GM21381 (cell line): ENCODE data around the gene RHEBL1.

Experiments used
- ATAC-seq: cut with Tn5 transposase; IDR thresholded peaks from one replicate; pipeline ENCODE4 v1.9.1; 2021; ENCODE audit warnings: mild to moderate bottlenecking, moderate library complexity; ENCODE audit not compliant: unreplicated experiment

RHEBL1 gene

GRCh38 chr12:49038291-49038955 lies 31.4 kb downstream of the RHEBL1 start:
- ATAC-seq: no peak

GRCh38 chr12:49037947-49038237 lies 31.9 kb downstream of the RHEBL1 start:
- no peak for ATAC-seq

GRCh38 chr12:49037111-49037946 lies 32.5 kb downstream of the RHEBL1 start:
- ATAC-seq: no peak

GRCh38 chr12:49036029-49036428 lies 33.8 kb downstream of the RHEBL1 start:
- no peak for ATAC-seq

GRCh38 chr12:49034286-49034622 lies 35.5 kb downstream of the RHEBL1 start:
- ATAC-seq: no peak

- no peak for ATAC-seq
Observed at GRCh38 chr12:49033611-49034285, 36.0 kb downstream of the RHEBL1 start.

- no peak for ATAC-seq
Observed at GRCh38 chr12:49032679-49033447, 36.9 kb downstream of the RHEBL1 start.

- ATAC-seq: no peak
Observed at GRCh38 chr12:49032276-49032675, 37.5 kb downstream of the RHEBL1 start.

GRCh38 chr12:49031573-49032161 lies 38.1 kb downstream of the RHEBL1 start:
- ATAC-seq: no peak

GRCh38 chr12:49030714-49031572 lies 38.8 kb downstream of the RHEBL1 start:
- ATAC-seq: no peak

GRCh38 chr12:49030119-49030518 lies 39.7 kb downstream of the RHEBL1 start:
- ATAC-seq: no peak

- no peak for ATAC-seq
Observed at GRCh38 chr12:49028666-49029275, 41.0 kb downstream of the RHEBL1 start.

GRCh38 chr12:49027846-49028555 lies 41.8 kb downstream of the RHEBL1 start:
- ATAC-seq: no peak

GRCh38 chr12:49026678-49027480 lies 42.9 kb downstream of the RHEBL1 start:
- ATAC-seq: no peak

- no peak for ATAC-seq
Observed at GRCh38 chr12:49026101-49026500, 43.7 kb downstream of the RHEBL1 start.

GRCh38 chr12:49025463-49025862 lies 44.3 kb downstream of the RHEBL1 start:
- no peak for ATAC-seq

- ATAC-seq: no peak
Observed at GRCh38 chr12:49024543-49024942, 45.2 kb downstream of the RHEBL1 start.

GRCh38 chr12:49023812-49024211 lies 46.0 kb downstream of the RHEBL1 start:
- no peak for ATAC-seq
